Neuron (in vitro differentiated cells): ENCODE data around the gene CD151.

ENCODE experiments used
- H2AFZ ChIP-seq: one replicate; pipeline ENCODE4 v1.6.1; 2013; ENCODE audit warnings: low read depth, mild to moderate bottlenecking, inconsistent platforms, low read length, moderate library complexity
- H3K27me3 ChIP-seq: one replicate; pipeline ENCODE4 v1.6.1; 2013; ENCODE audit warnings: low read length; ENCODE audit not compliant: insufficient read depth
- H3K36me3 ChIP-seq: one replicate; pipeline ENCODE4 v1.6.1; 2013; ENCODE audit warnings: low read length; ENCODE audit not compliant: insufficient read depth
- H3K4me1 ChIP-seq: one replicate; pipeline ENCODE4 v1.6.1; 2013; ENCODE audit warnings: low read length; ENCODE audit not compliant: insufficient read depth
- H3K4me3 ChIP-seq: 2 replicates; pipeline ENCODE4 v1.5.1; 2013; ENCODE audit warnings: mild to moderate bottlenecking, low read length, moderate library complexity
- H3K9me3 ChIP-seq: one replicate; pipeline ENCODE4 v1.6.1; 2013; ENCODE audit warnings: low read length

The CD151 gene

DNA sequence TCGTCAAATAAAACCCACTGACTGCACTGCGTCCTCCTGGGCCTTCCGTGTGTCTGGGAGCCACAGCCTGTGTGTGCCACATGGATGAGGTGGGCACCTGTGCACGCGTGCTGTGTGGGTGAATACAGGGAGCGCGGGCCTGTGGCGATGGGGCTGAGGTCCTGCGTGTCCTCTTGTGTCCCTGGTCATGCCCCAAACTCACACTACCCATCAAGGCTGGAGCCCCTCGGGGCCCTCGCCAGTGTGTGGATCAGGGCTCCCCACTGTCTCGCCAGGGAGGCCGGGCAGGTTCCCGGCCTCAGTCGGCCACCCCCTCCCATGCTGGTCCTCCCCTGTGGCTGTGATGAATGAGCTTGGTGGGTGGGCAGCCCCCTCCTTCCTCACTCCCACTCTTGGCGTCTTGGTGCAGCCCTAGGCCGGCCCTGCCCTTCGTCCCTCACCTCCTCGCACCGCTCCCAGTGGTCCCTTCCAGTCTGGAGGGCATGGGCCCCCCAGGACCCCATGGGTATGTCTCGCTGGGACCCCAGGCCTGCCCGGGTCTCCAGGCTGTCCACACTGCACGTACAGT lies 707 bp upstream of the CD151 start:
- Histone ChIP-seq H3K36me3 (peaks cover 12% of the 10 kb centered on the region), H2AFZ (no peak overlapping the region), H3K27me3 (peaks cover 7% of the 10 kb centered on the region), H3K4me3 (peak overlapping the region; percentile 64), H3K4me1 (peaks cover 68% of the 10 kb centered on the region), H3K9me3 (no peaks in the 10 kb centered on the region)

DNA sequence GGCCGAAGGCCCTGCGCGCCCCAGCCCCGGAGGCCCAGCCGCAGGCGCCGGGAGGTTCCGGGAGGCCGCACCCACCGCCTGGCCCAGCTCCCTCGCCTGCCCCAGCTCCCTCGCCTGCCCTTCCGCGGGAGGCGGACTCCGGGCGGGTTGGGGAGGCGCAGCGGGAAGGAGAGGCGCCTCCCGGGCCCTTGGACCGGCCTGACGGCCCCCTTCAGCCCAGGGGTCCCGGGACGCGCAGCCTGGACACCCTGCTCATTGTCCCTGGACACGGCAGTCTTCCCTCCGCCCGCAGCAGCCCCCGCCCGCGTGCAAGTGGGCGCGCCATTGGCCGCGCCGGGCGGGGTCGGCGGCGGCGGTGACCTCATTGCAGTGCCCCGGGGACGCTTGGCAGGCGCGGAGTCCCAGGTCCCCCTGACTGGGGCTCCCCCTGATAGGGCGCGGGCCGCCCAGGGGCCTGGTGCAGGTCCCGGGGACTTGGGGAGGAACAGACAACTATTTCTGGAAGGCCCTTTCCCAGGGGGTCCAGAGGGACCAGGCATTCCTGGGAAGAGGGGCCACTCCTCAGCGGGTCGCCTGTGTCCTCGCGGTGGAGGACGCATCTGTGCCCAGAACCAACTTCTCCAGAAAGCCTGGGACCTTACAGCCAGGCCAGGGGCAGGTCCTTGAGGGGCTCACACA lies 501 bp downstream of the CD151 start:
- H3K9me3 ChIP-seq = no peaks in the 10 kb centered on the region
- peaks cover 7% of the 10 kb centered on the region for H3K27me3 ChIP-seq
- H3K36me3 ChIP-seq = peaks cover 23% of the 10 kb centered on the region
- H2AFZ ChIP-seq = no peak overlapping the region
- peak overlapping the region; percentile 64 for H3K4me3 ChIP-seq
- H3K4me1 ChIP-seq = peaks cover 56% of the 10 kb centered on the region

DNA sequence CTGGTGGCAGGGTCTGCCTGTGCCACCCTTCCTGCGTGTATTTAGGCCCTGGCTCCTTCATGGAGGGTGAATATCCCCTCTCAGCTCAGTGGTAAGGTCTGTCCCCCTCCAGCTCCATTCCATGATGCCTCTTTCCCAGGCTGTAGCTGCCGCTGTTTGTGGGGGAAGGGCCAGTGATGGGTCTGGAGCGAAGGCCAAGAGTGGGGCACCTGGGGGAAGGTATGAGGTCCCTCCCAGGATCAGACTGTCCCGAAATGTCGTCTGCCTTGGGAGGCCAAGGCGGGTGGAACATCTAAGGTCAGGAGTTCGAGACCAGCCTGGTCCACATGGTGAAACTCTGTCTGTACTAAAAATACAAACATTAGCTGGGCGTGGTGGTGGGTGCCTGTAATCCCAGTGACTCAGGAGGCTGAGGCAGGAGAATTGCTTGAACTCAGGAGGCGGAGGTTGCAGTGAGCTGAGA lies 1.1 kb downstream of the CD151 start:
- Histone ChIP-seq H3K36me3 (peaks cover 29% of the 10 kb centered on the region), H3K4me1 (peaks cover 50% of the 10 kb centered on the region), H3K9me3 (no peaks in the 10 kb centered on the region), H3K4me3 (peak overlapping the region; percentile 64), H2AFZ (no peak overlapping the region), H3K27me3 (peaks cover 7% of the 10 kb centered on the region)

DNA sequence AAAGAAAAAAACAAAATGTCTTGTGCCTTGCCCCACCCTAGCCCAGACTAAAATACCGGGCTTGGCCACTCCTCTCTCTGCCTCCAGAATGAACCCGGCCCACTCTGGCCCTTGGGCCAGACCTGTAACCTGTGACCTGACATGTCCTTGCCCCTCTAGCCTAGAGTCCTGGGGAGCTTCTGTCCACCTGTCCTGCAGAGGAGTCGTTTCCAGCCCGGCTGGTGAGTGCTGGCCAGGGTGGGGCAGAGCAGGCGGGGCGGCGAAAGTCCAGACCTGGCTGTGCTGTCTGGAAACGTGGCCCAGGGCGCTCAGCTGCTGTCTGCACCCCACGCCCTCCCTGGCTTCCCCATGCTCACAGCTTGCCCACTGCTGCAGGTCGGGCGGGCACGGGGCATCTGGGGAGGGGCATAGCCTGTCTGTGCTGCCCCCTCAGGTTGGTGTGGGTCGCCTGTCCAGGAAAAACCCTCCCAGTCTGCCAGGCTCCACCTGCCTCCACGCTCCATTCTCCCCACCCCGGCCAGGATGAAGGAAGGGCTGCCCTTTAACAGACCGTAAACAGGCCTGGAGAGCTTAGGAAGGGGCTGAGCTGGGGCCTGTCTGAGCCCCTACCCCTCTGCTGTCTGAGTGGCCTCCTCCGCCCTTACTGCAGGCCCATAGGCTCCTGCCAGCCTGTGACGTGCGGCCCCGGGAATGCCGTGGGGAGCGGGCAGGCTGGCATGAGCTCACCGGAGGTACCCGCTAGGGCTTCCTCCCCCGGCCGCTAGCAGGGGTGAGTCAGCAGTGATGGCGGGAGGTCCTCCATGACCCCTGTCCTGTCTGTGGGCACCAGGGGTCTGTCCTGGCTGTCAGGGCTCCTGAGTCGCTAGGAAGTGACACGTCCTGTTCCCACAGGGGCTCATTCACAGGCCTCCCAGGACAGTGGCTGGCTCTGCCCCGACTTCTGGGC lies 1.9 kb downstream of the CD151 start:
- no peak overlapping the region for H2AFZ ChIP-seq
- H3K27me3 ChIP-seq = peaks cover 7% of the 10 kb centered on the region
- peaks cover 37% of the 10 kb centered on the region for H3K36me3 ChIP-seq
- no peaks in the 10 kb centered on the region for H3K9me3 ChIP-seq
- H3K4me1 ChIP-seq = peaks cover 42% of the 10 kb centered on the region
- H3K4me3 ChIP-seq = no peak overlapping the region

DNA sequence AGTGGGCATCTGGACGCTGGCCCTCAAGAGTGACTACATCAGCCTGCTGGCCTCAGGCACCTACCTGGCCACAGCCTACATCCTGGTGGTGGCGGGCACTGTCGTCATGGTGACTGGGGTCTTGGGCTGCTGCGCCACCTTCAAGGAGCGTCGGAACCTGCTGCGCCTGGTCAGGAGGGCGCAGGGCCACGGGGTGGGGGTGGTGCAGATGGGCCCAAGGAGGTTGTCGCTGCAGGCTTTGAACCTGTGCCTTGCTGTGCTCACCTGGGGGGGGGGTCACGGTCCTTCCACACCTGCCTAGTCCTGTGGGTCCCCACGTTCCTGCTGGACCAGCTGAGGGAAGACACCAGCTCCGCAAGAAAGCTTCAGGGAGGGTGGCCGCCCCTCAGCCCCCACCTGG lies 3.5 kb downstream of the CD151 start:
- Histone ChIP-seq H3K9me3 (no peaks in the 10 kb centered on the region), H2AFZ (no peak overlapping the region), H3K4me3 (no peak overlapping the region), H3K36me3 (peaks cover 53% of the 10 kb centered on the region), H3K27me3 (peaks cover 1% of the 10 kb centered on the region), H3K4me1 (peaks cover 36% of the 10 kb centered on the region)

DNA sequence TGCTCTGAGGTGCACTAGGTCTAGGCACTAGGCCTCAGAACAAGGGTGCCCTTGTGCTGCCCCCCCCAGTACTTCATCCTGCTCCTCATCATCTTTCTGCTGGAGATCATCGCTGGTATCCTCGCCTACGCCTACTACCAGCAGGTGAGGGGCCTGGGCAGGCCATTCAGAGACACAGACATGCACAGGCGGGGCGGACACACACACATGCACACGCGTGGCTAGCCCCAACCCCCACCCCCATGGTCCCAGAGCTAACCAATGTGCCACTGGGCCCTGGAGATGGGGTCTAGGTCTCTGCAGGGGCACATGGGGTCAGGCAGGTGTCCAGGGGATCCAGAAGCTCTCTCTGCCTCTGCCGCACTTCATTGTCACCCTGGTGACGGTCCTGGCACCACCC lies 3.9 kb downstream of the CD151 start:
- Histone ChIP-seq H2AFZ (no peak overlapping the region), H3K9me3 (no peaks in the 10 kb centered on the region), H3K36me3 (peaks cover 54% of the 10 kb centered on the region), H3K4me1 (peaks cover 34% of the 10 kb centered on the region), H3K27me3 (no peaks in the 10 kb centered on the region), H3K4me3 (no peak overlapping the region)

DNA sequence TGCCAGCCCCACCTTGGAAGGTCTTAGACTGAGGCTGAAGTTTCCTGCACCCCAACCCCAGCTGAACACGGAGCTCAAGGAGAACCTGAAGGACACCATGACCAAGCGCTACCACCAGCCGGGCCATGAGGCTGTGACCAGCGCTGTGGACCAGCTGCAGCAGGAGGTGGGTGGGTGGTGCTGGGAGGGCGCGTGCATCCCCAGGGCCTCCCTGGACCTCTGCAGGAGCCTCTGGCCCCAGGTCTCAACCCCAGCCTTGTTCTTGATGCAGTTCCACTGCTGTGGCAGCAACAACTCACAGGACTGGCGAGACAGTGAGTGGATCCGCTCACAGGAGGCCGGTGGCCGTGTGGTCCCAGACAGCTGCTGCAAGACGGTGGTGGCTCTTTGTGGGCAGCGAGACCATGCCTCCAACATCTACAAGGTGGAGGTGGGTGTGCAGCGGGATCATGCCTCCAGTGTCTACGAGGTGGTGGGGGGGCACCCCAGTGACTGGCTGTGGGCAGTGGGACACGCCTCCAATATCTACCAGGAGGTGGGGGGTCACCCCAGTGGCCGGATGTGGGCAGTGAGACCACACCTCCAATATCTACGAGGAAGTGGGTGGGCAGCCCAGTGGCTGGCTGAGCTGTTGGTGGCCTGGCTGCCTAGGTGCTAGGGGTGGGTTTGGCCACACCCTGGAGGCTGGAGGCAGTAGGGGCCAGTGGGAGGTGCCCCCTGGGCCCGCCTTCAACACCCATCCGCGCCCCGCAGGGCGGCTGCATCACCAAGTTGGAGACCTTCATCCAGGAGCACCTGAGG lies 4.6 kb downstream of the CD151 start:
- Histone ChIP-seq H3K36me3 (peaks cover 54% of the 10 kb centered on the region), H3K4me3 (no peak overlapping the region), H3K9me3 (no peaks in the 10 kb centered on the region), H2AFZ (no peak overlapping the region), H3K27me3 (no peaks in the 10 kb centered on the region), H3K4me1 (peaks cover 27% of the 10 kb centered on the region)

DNA sequence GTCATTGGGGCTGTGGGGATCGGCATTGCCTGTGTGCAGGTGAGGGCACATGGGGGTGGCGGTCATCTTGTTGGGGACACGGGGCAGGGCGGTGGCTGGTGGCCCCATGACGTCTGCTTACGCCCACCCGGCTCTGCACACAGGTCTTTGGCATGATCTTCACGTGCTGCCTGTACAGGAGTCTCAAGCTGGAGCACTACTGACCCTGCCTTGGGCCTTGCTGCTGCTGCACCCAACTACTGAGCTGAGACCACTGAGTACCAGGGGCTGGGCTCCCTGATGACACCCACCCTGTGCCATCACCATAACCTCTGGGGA lies 5.2 kb downstream of the CD151 start:
- Histone ChIP-seq H3K27me3 (no peaks in the 10 kb centered on the region), H2AFZ (no peak overlapping the region), H3K36me3 (peaks cover 54% of the 10 kb centered on the region), H3K4me1 (peaks cover 25% of the 10 kb centered on the region), H3K9me3 (no peaks in the 10 kb centered on the region), H3K4me3 (no peak overlapping the region)

DNA sequence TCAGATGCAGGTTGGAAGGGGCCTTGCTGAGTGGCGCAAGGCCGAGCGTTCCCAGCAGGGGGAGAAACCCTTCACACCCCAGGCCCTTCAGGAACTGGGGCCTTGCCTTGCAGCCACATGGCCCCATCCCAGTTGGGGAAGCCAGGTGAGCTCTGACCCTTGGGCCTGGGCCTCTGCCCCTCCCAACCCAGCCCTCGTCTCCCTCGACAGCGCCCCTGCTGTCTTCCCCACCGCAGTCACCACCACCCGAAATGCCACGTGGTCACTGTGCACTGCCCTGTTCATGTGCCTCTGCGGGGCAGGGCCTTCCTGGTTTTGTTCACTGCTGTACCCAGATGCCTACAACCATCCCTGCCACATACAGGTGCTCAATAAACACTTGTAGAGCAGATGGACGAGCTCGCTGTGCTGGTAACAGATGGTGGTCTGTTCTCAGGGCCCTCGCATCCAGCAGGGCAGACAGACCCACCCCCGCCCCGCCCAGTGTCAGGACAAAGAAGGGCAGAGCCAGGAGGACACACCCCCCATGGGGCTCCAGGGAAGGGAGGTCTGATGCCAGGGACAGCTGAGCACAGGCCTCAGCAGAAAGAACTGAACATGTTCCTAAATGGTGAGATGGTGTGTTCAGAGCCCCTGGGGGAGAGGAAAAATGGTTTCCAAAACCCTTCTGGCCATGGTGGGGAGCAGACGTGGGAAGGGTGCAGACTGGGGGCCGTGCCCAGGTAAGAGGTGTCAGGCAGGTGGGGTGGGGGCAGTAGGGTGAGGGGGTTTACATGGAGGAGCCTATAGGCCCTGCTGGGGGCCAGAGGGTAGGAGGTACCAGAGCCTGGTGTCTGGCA lies 5.9 kb downstream of the CD151 start:
- no peaks in the 10 kb centered on the region for H3K9me3 ChIP-seq

DNA sequence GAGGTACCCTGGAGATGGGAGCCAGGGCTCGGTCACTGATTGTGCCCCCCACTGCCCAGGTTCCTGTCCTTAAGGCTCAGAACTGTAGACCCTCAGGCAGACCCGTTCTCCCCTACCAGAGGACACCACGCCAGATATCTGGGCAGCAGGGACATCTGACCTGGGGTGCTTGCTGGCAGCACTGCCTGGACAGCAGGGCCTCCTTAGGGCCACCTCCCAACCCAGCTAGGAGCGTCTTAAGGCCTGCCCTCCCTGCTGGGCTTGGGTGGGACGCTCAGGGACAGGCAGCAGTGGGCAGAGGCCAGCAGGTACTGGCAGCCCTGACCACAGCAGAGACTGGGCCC lies 6.5 kb downstream of the CD151 start:
- Histone ChIP-seq H3K4me1 (peaks cover 28% of the 10 kb centered on the region), H3K36me3 (peaks cover 54% of the 10 kb centered on the region), H3K9me3 (no peaks in the 10 kb centered on the region), H2AFZ (no peak overlapping the region), H3K4me3 (no peak overlapping the region), H3K27me3 (no peaks in the 10 kb centered on the region)

More for the DNA sequence above, 5.9 kb downstream of the CD151 start:
- Histone ChIP-seq H3K4me3 (no peak overlapping the region), H3K27me3 (no peaks in the 10 kb centered on the region), H3K36me3 (peaks cover 54% of the 10 kb centered on the region), H2AFZ (no peak overlapping the region), H3K4me1 (peaks cover 26% of the 10 kb centered on the region)

DNA sequence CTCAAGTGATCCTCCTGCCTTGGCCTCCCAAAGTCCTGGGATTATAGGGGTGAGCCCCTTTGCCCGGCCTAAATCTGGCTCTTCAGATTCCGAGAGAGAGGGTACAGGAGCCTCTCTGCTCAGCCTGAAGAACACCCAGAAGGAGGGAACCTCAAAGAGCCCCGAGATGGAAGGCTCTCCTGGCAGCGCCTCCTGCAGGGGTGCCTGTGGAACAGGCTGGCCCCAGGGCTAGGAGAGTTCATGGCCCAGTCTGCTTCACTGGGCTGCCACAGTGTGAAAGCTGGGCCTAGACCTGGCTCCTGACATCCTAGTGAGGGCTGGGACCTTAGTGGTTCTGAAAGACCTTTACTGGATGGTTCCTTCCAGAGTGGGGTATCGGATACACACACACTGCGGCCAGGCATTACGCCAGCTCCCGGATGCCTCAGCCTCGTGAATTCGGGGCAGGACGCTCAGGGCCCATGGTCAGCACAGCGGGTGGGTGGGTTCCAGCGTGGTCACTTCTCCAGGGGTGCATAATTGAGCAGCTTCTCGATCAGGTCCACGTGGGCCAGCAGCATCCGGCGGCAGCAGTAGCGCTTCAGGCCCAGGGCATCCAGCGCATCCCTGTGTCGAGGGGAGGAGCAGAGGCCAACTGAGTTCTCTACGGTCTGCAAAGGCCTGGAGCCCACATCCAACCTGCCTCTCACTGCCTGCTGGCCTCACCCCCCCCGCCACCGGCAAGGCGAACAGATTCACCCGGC lies 7.3 kb downstream of the CD151 start:
- H3K9me3 ChIP-seq = no peaks in the 10 kb centered on the region
- H3K4me1 ChIP-seq = peaks cover 30% of the 10 kb centered on the region
- peaks cover 54% of the 10 kb centered on the region for H3K36me3 ChIP-seq
- H2AFZ ChIP-seq = no peak overlapping the region
- H3K4me3 ChIP-seq = no peak overlapping the region
- no peaks in the 10 kb centered on the region for H3K27me3 ChIP-seq

DNA sequence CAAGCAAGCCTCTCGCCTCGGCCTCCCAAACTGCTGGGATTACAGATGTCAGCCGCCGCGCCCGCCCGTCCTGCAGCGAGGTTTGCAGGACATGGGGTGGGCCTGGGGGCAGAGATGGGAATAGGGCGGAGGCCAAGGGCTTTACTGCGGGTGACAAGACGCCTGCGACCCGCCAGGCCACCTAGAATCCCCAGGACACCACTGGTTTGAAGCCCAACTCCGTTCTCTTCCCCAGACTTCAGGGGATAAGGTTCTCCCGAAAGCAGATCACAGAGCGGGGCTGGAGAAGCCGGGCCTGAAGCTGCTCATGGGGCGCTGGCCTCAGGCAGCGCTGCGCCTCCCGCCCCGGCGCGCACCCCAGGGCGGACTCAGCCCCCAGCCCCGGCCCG lies 9.2 kb downstream of the CD151 start:
- Histone ChIP-seq H2AFZ (no peak overlapping the region), H3K4me3 (peak overlapping the region; percentile 95), H3K27me3 (no peaks in the 10 kb centered on the region), H3K36me3 (peaks cover 42% of the 10 kb centered on the region), H3K4me1 (peaks cover 40% of the 10 kb centered on the region), H3K9me3 (no peaks in the 10 kb centered on the region)
